ENCODE data around the gene PTRHD1.

DNA sequence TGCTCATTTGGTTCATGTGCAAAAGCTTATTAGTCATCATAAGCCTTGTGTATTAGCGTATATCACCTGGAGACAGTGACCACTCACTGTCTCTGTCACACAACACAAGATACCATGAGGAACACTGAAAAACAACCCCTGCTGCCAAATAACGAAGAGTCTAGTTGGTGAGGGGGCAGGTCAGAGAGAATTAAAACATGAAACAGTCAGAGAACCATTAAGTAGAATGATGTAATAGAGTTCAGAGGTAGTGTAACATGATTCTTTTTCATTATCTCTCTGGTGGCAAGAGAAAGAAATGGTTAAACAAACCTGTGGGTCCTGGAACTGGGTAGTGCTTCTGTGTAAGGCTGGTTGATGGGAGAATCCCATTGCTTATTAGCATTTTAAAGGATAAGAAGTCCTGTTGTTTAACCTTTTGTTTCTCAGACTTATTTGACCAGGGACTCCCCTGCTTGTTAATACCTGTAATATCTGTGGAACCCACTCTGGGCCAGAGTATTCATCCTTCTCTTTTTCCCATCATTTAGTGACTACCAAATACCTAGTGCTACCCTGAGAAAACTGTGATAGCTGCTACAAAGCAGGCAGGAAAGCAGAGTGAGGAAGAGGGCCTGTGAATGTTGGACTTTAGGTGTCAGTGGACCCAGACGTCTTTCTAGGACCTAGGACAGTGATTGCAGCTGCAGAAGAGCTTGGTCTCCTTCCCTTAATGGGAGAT lies 38.0 kb downstream of the PTRHD1 start:
- TF ChIP-seq, protein P1, sequence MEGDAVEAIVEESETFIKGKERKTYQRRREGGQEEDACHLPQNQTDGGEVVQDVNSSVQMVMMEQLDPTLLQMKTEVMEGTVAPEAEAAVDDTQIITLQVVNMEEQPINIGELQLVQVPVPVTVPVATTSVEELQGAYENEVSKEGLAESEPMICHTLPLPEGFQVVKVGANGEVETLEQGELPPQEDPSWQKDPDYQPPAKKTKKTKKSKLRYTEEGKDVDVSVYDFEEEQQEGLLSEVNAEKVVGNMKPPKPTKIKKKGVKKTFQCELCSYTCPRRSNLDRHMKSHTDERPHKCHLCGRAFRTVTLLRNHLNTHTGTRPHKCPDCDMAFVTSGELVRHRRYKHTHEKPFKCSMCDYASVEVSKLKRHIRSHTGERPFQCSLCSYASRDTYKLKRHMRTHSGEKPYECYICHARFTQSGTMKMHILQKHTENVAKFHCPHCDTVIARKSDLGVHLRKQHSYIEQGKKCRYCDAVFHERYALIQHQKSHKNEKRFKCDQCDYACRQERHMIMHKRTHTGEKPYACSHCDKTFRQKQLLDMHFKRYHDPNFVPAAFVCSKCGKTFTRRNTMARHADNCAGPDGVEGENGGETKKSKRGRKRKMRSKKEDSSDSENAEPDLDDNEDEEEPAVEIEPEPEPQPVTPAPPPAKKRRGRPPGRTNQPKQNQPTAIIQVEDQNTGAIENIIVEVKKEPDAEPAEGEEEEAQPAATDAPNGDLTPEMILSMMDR (IDR thresholded peaks at IDR 0.05): no peak
- no peak for TF ChIP-seq EZH2 (IDR thresholded peaks at IDR 0.05; ENCODE audit: borderline replicate concordance, insufficient read depth, low read depth, low read length, poor library complexity, severe bottlenecking)
